GM21723 (cell line): Measurements from ENCODE around the gene ITIH3.
"Not testable (repeated sequence)": the region's sequence is repeated elsewhere in the genome, so short reads cannot be mapped to it uniquely, and the experiment has no call there.

Experiments
- ATAC-seq: cut with Tn5 transposase; IDR thresholded peaks from one replicate; pipeline ENCODE4 v1.9.1; 2021; ENCODE audit warnings: mild to moderate bottlenecking, moderate library complexity; ENCODE audit not compliant: unreplicated experiment

ITIH3 gene, protein sequence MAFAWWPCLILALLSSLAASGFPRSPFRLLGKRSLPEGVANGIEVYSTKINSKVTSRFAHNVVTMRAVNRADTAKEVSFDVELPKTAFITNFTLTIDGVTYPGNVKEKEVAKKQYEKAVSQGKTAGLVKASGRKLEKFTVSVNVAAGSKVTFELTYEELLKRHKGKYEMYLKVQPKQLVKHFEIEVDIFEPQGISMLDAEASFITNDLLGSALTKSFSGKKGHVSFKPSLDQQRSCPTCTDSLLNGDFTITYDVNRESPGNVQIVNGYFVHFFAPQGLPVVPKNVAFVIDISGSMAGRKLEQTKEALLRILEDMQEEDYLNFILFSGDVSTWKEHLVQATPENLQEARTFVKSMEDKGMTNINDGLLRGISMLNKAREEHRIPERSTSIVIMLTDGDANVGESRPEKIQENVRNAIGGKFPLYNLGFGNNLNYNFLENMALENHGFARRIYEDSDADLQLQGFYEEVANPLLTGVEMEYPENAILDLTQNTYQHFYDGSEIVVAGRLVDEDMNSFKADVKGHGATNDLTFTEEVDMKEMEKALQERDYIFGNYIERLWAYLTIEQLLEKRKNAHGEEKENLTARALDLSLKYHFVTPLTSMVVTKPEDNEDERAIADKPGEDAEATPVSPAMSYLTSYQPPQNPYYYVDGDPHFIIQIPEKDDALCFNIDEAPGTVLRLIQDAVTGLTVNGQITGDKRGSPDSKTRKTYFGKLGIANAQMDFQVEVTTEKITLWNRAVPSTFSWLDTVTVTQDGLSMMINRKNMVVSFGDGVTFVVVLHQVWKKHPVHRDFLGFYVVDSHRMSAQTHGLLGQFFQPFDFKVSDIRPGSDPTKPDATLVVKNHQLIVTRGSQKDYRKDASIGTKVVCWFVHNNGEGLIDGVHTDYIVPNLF

DNA sequence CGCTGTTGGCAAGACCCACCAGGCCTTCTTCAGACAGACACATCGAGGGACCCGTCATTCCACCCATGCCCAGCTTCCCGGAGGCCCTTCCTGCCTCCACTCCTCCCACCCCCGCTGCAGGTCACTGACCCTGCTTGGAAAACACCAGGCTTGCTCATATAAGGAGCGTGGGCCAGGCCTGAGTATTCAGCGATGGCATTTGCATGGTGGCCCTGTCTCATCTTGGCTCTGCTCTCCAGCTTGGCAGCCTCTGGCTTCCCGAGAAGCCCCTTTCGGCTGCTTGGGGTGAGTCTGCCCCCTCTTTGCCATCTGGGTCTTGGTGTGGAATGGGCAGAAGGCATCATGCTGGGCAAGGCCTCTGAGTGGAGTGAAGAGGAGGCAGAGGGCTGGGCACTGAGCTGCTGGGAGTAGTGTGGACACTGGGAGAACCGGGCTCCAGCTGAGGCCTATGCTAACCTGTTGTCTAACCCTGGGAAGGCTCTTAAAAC lies at the start of gene ITIH3:
Gene ITIH3, plus strand, starts transcription at position 185 of the 488 bp plus-strand sequence. Its CDS starts 8 bp downstream, at position 193.
- no peak for ATAC-seq

DNA sequence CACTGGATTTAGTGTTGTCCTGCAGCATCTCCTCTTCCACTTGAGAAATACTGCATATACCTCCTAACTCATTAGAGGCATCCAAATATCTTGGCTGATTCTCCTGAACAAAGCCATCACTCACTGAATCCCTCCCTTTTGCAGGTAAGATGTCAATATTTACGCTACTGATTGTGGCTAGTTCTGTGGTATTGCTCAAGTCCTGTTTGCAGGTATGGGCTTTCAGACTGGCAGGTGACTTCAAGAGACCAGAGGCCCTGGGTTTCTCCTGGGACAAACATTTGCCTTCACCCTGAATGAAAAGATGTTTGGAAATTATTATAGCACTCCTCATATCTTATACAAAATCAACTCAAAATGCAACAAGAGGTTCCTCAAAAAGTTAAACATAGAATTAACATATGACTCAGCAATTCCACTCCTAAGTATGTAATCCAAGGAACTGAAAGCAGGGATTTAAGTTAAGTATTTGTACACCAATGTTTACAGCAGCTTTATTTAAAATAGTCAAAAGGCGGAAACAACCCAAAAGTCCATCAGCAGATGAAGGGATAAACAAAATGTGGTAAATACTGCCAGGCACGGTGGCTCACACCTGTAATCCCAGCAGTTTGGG lies 42.4 kb upstream of the ITIH3 start:
- no peak for ATAC-seq

DNA sequence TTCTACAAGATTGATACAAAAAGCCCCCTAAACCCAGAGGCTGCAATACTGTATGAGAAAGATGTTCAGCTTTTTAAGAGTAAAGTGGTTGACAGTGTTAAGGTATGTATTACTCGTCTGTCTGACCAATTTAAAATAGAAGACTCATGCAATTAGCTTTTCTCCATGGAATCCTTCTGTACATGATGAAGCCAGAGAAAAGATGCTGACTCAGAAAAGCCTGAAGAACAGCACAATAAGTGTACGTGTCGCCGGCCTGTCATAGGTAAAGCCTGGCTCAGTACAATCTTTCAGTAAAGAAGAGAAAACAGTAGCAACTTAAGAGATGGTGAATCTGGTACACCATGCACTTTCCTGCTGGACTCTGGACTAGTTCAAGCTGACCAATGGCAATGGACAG lies 40.2 kb upstream of the ITIH3 start:
- ATAC-seq = no peak

GRCh38 chr3:52756141-52756540 lies 38.5 kb upstream of the ITIH3 start:
- ATAC-seq = no peak

- no peak for ATAC-seq
These were observed 31.1 kb upstream of the ITIH3 start for GRCh38 chr3:52763466-52763865.

- ATAC-seq = no peak
These were observed 24.7 kb upstream of the ITIH3 start for GRCh38 chr3:52769786-52770455.

DNA sequence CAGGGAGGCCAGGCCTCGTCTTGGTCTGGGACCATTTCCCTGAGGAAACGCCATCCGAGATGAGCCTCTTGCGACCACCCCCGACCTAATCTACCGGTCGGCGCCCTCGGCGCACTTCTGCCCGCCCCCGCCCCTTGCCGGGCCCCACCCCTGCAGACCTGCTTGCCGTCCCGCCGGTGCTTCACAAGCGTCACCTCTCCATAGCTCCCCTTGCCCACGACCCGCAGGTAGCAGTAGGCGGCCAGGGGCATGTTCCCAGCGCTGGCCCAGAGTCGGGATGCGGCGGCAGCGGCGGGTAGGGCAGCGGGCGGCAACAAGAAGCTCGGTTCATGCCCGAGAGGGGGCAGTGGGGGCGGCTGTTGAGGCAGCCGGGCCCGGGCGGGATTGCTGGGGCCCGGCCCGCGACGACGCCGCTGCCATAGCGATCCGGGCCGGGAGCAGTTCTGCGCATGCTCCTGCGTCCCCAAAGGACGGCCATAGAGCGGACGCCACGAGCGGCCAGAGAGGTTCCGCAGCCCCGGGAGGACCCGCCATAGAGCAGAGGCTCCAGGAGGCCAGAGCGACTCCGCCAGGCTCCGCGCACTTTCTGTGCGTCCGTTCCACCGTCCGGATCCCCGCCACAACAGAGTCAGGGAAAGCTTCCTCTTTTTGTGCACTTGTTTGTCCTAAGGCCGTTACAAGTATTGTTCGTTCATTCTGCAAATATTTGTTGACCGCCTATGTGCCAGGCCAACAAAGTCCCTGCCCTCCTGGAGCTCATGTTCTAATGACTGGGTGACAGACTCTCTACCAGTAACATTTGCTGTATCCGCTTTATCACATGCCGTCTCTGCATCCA lies 23.9 kb upstream of the ITIH3 start, which contains the start of gene NEK4:
Gene NEK4, minus strand, starts transcription at position 445 of the 838 bp plus-strand sequence. Its CDS starts 194 bp downstream, at position 251.
- ATAC-seq = peak; percentile 95

DNA sequence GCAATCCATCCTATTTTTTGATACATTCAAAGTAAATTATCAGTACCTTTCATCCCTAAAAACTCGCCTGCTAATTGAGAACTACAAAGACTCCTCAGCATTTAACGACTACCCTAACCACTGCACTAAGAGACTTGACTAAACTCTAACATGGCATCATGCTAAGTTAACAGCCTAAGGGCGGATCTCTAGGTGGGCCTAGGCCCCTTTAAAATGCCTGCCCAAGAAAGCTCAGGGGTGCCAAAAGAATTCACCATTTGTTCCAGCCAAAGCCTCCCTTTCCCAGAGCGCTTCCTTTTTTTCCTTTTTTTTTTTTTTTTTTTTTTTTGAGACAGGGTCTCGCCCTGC lies 23.3 kb upstream of the ITIH3 start:
- ATAC-seq = peak; percentile 24

- no peak for ATAC-seq
These were observed 22.9 kb upstream of the ITIH3 start for GRCh38 chr3:52771702-52772101.

DNA sequence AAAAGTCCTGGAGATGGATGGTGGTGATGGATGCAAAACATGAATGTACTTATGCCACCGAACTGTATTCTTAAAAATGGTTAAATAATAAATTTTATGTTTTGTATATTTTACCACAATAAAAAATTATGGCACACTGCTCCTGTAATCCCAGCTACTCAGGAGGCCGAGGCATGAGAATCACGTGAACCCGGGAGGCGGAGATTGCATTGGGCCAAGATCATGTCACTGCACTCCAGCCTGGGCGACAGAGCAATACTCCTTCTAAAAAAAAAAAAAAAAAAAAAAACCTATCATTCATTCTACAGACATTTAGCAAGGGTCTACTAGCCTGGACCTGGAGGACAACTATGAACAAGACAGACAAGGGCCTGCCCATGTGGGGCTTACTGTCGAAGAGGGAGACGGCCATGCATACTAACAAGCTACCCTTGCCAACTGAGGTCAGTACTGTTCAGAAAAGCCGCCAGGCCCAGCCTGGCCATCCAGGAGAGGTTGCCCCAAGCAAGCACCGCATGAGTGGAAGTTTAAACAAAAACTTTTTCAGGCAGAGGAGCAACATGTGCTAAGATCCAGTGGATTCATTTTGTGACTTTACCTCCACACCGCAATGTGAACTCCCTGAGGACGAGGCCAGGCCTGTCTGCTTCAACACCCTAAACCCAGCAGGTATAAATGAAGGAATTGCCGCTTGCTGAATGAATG lies 21.1 kb upstream of the ITIH3 start:
- no peak for ATAC-seq

DNA sequence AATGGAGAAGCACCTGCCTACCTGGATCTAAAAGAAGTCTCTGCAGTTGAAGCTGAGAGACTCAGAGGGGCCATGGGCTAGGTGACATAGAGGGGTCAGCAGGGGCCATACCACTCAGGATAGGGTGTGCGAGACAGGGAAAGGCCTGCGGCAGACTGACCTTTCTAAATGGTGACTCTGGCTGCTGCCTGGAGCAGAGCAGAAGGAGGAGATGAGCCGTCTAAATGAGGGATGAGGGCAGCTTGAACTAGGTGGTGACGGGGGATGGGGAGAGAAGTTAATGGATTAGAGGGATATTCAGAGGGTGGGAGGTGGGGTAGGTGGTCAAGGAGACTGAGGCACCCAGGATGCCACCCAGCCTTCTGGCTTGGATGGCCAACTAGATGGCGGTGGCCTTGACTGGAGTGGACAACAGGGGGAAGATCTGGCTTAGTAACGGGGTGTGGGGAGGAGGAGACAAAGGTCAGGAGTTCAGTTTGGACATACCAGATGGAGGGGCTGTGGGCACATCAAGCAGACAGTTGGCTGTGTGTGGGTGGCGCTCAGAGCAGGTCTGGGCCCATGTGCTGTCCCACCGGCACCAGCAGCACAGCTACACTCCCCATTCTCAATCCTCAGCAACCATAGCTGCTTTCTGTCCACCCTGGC lies 20.4 kb upstream of the ITIH3 start:
- ATAC-seq = no peak

DNA sequence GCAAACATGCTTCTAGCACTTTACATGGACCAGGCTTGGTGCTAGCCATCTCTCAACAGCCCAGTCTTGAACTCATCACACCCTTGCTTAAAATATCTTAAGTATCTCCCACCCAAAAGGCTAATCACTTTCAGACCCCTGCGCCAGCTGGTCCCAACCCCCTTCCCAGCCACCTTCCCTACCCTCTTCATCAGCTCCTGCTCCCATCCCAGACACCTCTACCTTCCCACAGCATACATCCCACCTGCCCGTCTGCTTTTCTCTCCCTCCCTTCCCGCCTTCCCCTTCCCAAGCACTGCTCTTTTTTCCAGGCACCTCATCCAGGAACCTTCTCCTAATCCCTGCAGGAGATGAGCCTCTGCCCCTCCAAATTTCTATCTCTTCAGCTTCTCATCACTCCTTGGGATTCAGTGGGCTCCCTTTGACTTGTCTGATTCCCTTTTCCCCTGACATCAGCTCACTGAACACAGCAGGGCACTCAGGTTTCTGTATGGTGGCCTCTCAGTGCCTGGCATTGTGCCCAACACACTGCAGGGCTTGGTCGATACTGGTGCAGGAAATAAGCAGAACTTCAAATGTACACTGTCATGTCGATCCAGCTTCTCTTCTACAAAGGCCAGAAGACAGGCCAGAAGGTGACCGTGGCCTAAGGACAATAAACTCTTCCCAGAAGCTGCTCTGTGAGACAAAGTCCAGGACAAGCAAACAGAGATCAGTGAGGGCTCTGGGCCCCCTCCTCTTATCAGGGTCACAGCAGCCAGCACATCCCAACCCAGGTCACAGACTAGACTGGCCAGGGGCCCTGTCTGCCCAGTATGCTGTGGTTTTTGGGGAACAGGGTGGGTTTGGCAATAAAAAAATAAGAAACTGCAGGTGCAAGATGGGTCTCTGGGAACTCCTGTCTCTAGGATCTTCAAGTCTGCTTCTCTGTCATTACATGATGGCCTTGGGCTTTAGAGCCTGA lies 19.4 kb upstream of the ITIH3 start:
- no peak for ATAC-seq

GRCh38 chr3:52775877-52776276 lies 18.7 kb upstream of the ITIH3 start:
- ATAC-seq = no peak

DNA sequence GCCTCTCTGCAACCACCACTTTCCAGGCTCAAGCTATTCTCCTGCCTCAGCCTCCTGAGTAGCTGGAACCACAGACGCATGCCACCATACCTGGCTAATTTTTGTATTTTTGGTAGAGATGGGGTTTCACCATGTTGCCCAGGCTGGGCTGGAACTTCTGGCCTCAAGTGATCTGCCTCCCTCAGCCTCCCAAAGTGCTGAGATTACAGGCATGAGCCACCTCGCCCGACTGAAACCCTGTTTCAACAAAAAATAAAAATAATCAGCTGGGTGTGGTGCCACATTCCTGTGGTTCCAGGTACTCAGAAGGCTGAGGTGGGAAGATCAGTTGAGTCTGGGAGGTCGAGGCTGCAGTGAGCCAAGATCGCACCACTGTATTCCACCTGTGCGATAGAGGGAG lies 18.1 kb upstream of the ITIH3 start:
- not testable (repeated sequence) for ATAC-seq

DNA sequence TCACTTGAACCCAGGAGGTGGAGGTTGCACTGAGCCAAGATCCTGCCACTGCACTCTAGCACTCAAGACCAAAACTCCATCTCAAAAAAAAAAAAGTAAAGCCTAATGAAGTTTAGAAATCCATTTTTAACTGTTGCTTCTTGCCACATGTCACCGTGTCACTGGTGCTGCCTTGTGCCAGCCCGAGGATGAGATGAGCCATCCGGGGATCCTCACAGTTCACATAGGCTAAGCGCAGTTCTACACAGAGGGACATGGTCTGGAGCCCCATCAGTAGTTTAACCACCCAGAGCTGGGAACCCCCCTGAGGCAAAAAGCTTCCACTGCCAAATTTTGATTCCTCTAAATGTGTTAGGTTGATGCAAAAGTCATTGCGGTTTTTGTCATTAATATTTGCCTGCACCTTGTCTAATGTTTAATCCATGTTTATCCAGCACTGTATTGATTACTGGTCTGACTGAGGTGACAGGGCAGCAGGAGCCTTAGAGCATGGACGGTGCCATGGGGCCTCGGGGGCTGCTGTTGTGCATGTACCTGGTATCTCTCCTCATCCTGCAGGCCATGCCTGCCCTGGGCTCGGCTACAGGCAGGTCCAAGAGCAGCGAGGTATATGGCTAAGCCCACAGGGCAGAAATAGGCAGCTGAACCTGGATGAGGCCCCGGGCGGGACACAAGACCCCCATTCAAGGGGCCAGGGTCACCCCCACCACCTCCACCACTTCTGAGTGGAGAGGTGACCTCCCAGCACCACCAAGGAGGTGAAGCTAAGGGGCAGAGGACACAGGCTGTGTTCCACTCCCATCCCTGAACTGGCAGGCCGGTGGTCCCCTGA lies 17.3 kb upstream of the ITIH3 start, which contains the start of gene ITIH1:
Gene ITIH1, plus strand, starts transcription at position 473 of the 832 bp plus-strand sequence. Its CDS starts 17 bp downstream, at position 490.
- ATAC-seq = no peak

GRCh38 chr3:52777959-52778805 lies 16.4 kb upstream of the ITIH3 start:
- no peak for ATAC-seq
